ENCODE measurements around the gene TVP23C. TPM values are rescaled to one million over a fixed set of nuclear protein-coding genes. Genes with fewer than 3 reads are reported as not detected.

Gene TVP23C
- total and polyA plus RNA-seq, 4 experiments from 2014 or later: 5.8 to 34.5 (median 16.6) TPM

DNA sequence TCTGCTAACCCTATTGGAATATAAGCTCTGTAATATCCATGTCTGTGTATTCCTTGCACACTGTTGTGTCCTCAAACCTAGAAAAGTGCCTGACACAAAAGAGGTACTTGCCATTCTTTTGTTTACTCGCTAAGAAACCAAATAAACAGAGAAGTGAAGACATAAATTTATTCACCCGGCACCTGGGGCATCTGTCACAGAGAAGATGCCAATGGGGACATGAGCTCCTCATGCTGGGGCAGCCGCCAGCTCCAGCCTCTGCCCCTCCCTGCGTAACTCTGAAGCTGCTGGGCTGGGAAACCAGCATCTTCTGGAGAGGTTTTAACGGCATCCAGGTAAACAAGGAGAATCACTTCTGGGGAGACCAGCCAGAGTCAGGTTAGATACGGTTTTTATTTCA, 80.8 kb downstream of the TVP23C start:
- H3K27ac Mint-ChIP-seq: peak overlapping the region in 1 of 7 donors; percentile 8
- H3K4me3 Mint-ChIP-seq: no peak overlapping the region
- CTCF ChIA-PET (ENCODE audit: partially characterized antibody): no interaction called here

GRCh38 chr17:15481481-15481880, 81.8 kb downstream of the TVP23C start:
- no peaks in the 10 kb centered on the region for H3K36me3 ChIP-seq (ENCODE audit: insufficient read depth, low read length)
- POLR2A ChIA-PET (ENCODE audit: partially characterized antibody): no interaction called here
- H3K4me3 ChIP-seq (ENCODE audit: low read length in 2 of 2): no peak overlapping the region
- intact Hi-C loops (cut with micrococcal nuclease): no loop called here
- H3K4me1 ChIP-seq (ENCODE audit: insufficient read depth, low read length): no peaks in the 10 kb centered on the region
- DNase-seq: no peak
- H3K9me3 ChIP-seq (ENCODE audit: control insufficient read depth in 1 of 2, low read length in 2 of 2): no peaks in the 10 kb centered on the region
- H3K27me3 ChIP-seq (ENCODE audit: insufficient read depth, low read length): no peaks in the 10 kb centered on the region
- CTCF ChIA-PET (ENCODE audit: partially characterized antibody): interaction anchor here (1.5 kb wide), 1 partner anchor 45 kb away, joined by 3 read pairs; no protein-coding TSS in a partner anchor
- no peaks in the 10 kb centered on the region for H3K27me3 Mint-ChIP-seq
- H3K27ac ChIP-seq (ENCODE audit: low read depth, low read length): no peak overlapping the region
- no peaks in the 10 kb centered on the region for H3K9me3 Mint-ChIP-seq
- H3K27ac Mint-ChIP-seq: no peak overlapping the region
- H3K36me3 Mint-ChIP-seq: peaks cover 14 to 20% of the 10 kb centered on the region in 2 donors
- no peak overlapping the region for H3K4me3 Mint-ChIP-seq
- peaks cover 0 to 2% (median under 1%) of the 10 kb centered on the region in 4 donors for H3K4me1 Mint-ChIP-seq

More for the DNA sequence above, 80.8 kb downstream of the TVP23C start:
- POLR2A ChIA-PET (ENCODE audit: partially characterized antibody): no interaction called here
- no peaks in the 10 kb centered on the region for H3K9me3 ChIP-seq (ENCODE audit: control insufficient read depth in 1 of 2, low read length in 2 of 2)
- no peaks in the 10 kb centered on the region for H3K36me3 ChIP-seq (ENCODE audit: insufficient read depth, low read length)
- H3K4me1 ChIP-seq (ENCODE audit: insufficient read depth, low read length): no peaks in the 10 kb centered on the region
- intact Hi-C loops (cut with micrococcal nuclease): no loop called here
- H3K27me3 Mint-ChIP-seq: no peaks in the 10 kb centered on the region
- H3K4me3 ChIP-seq (ENCODE audit: low read length in 2 of 2): no peak overlapping the region
- no peak overlapping the region for H3K27ac ChIP-seq (ENCODE audit: low read depth, low read length)
- DNase-seq: no peak
- peaks cover 12 to 16% of the 10 kb centered on the region in 2 donors for H3K36me3 Mint-ChIP-seq
- H3K4me1 Mint-ChIP-seq: peaks cover 0 to 1% (median 0%) of the 10 kb centered on the region in 4 donors
- H3K27me3 ChIP-seq (ENCODE audit: insufficient read depth, low read length): no peaks in the 10 kb centered on the region
- no peaks in the 10 kb centered on the region for H3K9me3 Mint-ChIP-seq

GRCh38 chr17:15480204-15480603, 83.1 kb downstream of the TVP23C start:
- Histone ChIP-seq H3K27ac (ENCODE audit: low read depth, low read length) (no peak overlapping the region), H3K27me3 (ENCODE audit: insufficient read depth, low read length) (no peaks in the 10 kb centered on the region), H3K4me3 (ENCODE audit: low read length in 2 of 2) (no peak overlapping the region), H3K9me3 (ENCODE audit: control insufficient read depth in 1 of 2, low read length in 2 of 2) (no peaks in the 10 kb centered on the region), H3K36me3 (ENCODE audit: insufficient read depth, low read length) (no peaks in the 10 kb centered on the region), H3K4me1 (ENCODE audit: insufficient read depth, low read length) (no peaks in the 10 kb centered on the region)
- no peak for DNase-seq
- ChIA-PET CTCF (ENCODE audit: partially characterized antibody) (interaction anchor here (1.3 to 1.5 kb wide), 2 partner anchors 22 to 44 kb away, joined by 3 to 8 read pairs; no protein-coding TSS in a partner anchor), POLR2A (ENCODE audit: partially characterized antibody) (no interaction called here)
- no peaks in the 10 kb centered on the region for H3K27me3 Mint-ChIP-seq
- H3K4me1 Mint-ChIP-seq: peaks cover 0 to 2% (median under 1%) of the 10 kb centered on the region in 4 donors
- intact Hi-C loops (cut with micrococcal nuclease): no loop called here
- peaks cover 22 to 28% of the 10 kb centered on the region in 2 donors for H3K36me3 Mint-ChIP-seq
- no peaks in the 10 kb centered on the region for H3K9me3 Mint-ChIP-seq
- H3K27ac Mint-ChIP-seq: no peak overlapping the region
- H3K4me3 Mint-ChIP-seq: no peak overlapping the region

- Histone ChIP-seq H3K27me3 (ENCODE audit: insufficient read depth, low read length) (no peaks in the 10 kb centered on the region), H3K4me1 (ENCODE audit: insufficient read depth, low read length) (no peaks in the 10 kb centered on the region), H3K9me3 (ENCODE audit: control insufficient read depth in 1 of 2, low read length in 2 of 2) (no peaks in the 10 kb centered on the region), H3K36me3 (ENCODE audit: insufficient read depth, low read length) (no peaks in the 10 kb centered on the region), H3K4me3 (ENCODE audit: low read length in 2 of 2) (no peak overlapping the region), H3K27ac (ENCODE audit: low read depth, low read length) (no peak overlapping the region)
- intact Hi-C loops (cut with micrococcal nuclease): no loop called here
- CTCF ChIA-PET (ENCODE audit: partially characterized antibody): interaction anchor here (1.3 kb wide), 1 partner anchor 23 kb away, joined by 8 read pairs; no protein-coding TSS in a partner anchor
- peaks cover 0 to 2% (median under 1%) of the 10 kb centered on the region in 4 donors for H3K4me1 Mint-ChIP-seq
- H3K27ac Mint-ChIP-seq: no peak overlapping the region
- no peak for DNase-seq
- H3K27me3 Mint-ChIP-seq: no peaks in the 10 kb centered on the region
- H3K36me3 Mint-ChIP-seq: peaks cover 23 to 30% of the 10 kb centered on the region in 2 donors
- POLR2A ChIA-PET (ENCODE audit: partially characterized antibody): no interaction called here
- no peaks in the 10 kb centered on the region for H3K9me3 Mint-ChIP-seq
- H3K4me3 Mint-ChIP-seq: no peak overlapping the region
Observed at GRCh38 chr17:15479703-15480102, 83.6 kb downstream of the TVP23C start.

- Histone ChIP-seq H3K36me3 (ENCODE audit: insufficient read depth, low read length) (no peaks in the 10 kb centered on the region), H3K4me3 (ENCODE audit: low read length in 2 of 2) (no peak overlapping the region), H3K9me3 (ENCODE audit: control insufficient read depth in 1 of 2, low read length in 2 of 2) (no peaks in the 10 kb centered on the region), H3K4me1 (ENCODE audit: insufficient read depth, low read length) (no peaks in the 10 kb centered on the region), H3K27me3 (ENCODE audit: insufficient read depth, low read length) (no peaks in the 10 kb centered on the region), H3K27ac (ENCODE audit: low read depth, low read length) (no peak overlapping the region)
- H3K4me3 Mint-ChIP-seq: no peak overlapping the region
- H3K27ac Mint-ChIP-seq: no peak overlapping the region
- ChIA-PET POLR2A (ENCODE audit: partially characterized antibody) (no interaction called here), CTCF (ENCODE audit: partially characterized antibody) (no interaction called here)
- peaks cover 25 to 35% of the 10 kb centered on the region in 2 donors for H3K36me3 Mint-ChIP-seq
- H3K4me1 Mint-ChIP-seq: peaks cover 0 to 2% (median under 1%) of the 10 kb centered on the region in 4 donors
- intact Hi-C loops (cut with micrococcal nuclease): no loop called here
- DNase-seq: no peak
- H3K27me3 Mint-ChIP-seq: no peaks in the 10 kb centered on the region
- H3K9me3 Mint-ChIP-seq: peaks cover 0 to 3% (median 0%) of the 10 kb centered on the region in 8 donors
Observed at GRCh38 chr17:15478845-15479244, 84.4 kb downstream of the TVP23C start.

GRCh38 chr17:15475631-15476354, 87.5 kb downstream of the TVP23C start:
- H3K36me3 Mint-ChIP-seq: peaks cover 24 to 43% of the 10 kb centered on the region in 2 donors
- ChIA-PET POLR2A (ENCODE audit: partially characterized antibody) (no interaction called here), CTCF (ENCODE audit: partially characterized antibody) (no interaction called here)
- no peaks in the 10 kb centered on the region for H3K4me1 ChIP-seq (ENCODE audit: insufficient read depth, low read length)
- no peaks in the 10 kb centered on the region for H3K27me3 Mint-ChIP-seq
- intact Hi-C loops (cut with micrococcal nuclease): no loop called here
- H3K4me1 Mint-ChIP-seq: peaks cover 0 to 2% (median under 1%) of the 10 kb centered on the region in 4 donors
- H3K27ac Mint-ChIP-seq: no peak overlapping the region
- no peak overlapping the region for H3K4me3 Mint-ChIP-seq
- H3K27ac ChIP-seq (ENCODE audit: low read depth, low read length): no peak overlapping the region
- no peaks in the 10 kb centered on the region for H3K36me3 ChIP-seq (ENCODE audit: insufficient read depth, low read length)
- H3K27me3 ChIP-seq (ENCODE audit: insufficient read depth, low read length): no peaks in the 10 kb centered on the region
- no peaks in the 10 kb centered on the region for H3K9me3 ChIP-seq (ENCODE audit: control insufficient read depth in 1 of 2, low read length in 2 of 2)
- H3K4me3 ChIP-seq (ENCODE audit: low read length in 2 of 2): no peak overlapping the region
- peaks cover 0 to 3% (median 0%) of the 10 kb centered on the region in 8 donors for H3K9me3 Mint-ChIP-seq
- DNase-seq: no peak

GRCh38 chr17:15472891-15473290, 90.4 kb downstream of the TVP23C start:
- Mint-ChIP-seq H3K36me3 (peaks cover 20 to 37% of the 10 kb centered on the region in 2 donors), H3K4me3 (no peak overlapping the region), H3K27ac (no peak overlapping the region), H3K9me3 (peaks cover 0 to 3% (median 0%) of the 10 kb centered on the region in 8 donors), H3K4me1 (peaks cover 0 to 2% (median 0%) of the 10 kb centered on the region in 4 donors), H3K27me3 (no peaks in the 10 kb centered on the region)
- intact Hi-C loops (cut with micrococcal nuclease): no loop called here
- Histone ChIP-seq H3K4me1 (ENCODE audit: insufficient read depth, low read length) (no peaks in the 10 kb centered on the region), H3K36me3 (ENCODE audit: insufficient read depth, low read length) (no peaks in the 10 kb centered on the region), H3K27me3 (ENCODE audit: insufficient read depth, low read length) (no peaks in the 10 kb centered on the region), H3K4me3 (ENCODE audit: low read length in 2 of 2) (no peak overlapping the region), H3K9me3 (ENCODE audit: control insufficient read depth in 1 of 2, low read length in 2 of 2) (no peaks in the 10 kb centered on the region), H3K27ac (ENCODE audit: low read depth, low read length) (no peak overlapping the region)
- no peak for DNase-seq
- ChIA-PET POLR2A (ENCODE audit: partially characterized antibody) (no interaction called here), CTCF (ENCODE audit: partially characterized antibody) (interaction anchor here (1.2 kb wide), 1 partner anchor 17 kb away, joined by 3 read pairs; no protein-coding TSS in a partner anchor)
